Vagina (tissue), 2 donors: Measurements from ENCODE around the gene PRDM1. TPM values are rescaled to one million over a fixed set of nuclear protein-coding genes. Genes with fewer than 3 reads are reported as not detected.

Experiments used
- DNase-seq, 2 donors: peaks; one replicate each; pipeline ENCODE4 v3.0.0-alpha.2; 2017; ENCODE audit errors: extremely low spot score in 2 of 2
- H3K27ac ChIP-seq: fragments of 200-600 bp; sonication (generic); one replicate; pipeline ENCODE4 v1.5.1; 2019
- H3K27me3 ChIP-seq: fragments of 200-600 bp; sonication (generic); one replicate; pipeline ENCODE4 v1.5.1; 2019
- H3K36me3 ChIP-seq, 2 donors: fragments of 200-600 bp; sonication (generic); one replicate each; pipeline ENCODE4 v1.5.1; 2017 to 2019
- H3K4me1 ChIP-seq: fragments of 200-600 bp; sonication (generic); one replicate; pipeline ENCODE4 v1.5.1; 2019
- H3K4me3 ChIP-seq, 2 donors: fragments of 200-600 bp; sonication (generic); 1 replicate in 1 of 2; 2 replicates in 1 of 2; pipeline ENCODE4 v1.5.1; 2016 to 2019
- H3K9me3 ChIP-seq: fragments of 200-600 bp; sonication (generic); one replicate; pipeline ENCODE4 v1.5.1; 2019
- POLR2A ChIP-seq, 2 donors: fragments of 450-650 bp; IDR thresholded peaks; one replicate each; pipeline ENCODE4 v1.6.1; 2017; ENCODE audit warnings: antibody characterized with exemption in 2 of 2, mild to moderate bottlenecking in 2 of 2, moderate library complexity in 2 of 2
- POLR2AphosphoS5 ChIP-seq, 2 donors: sonication (generic); formaldehyde crosslinking; IDR thresholded peaks; one replicate each; pipeline ENCODE4 v1.9.0; 2017; ENCODE audit warnings: antibody characterized with exemption in 2 of 2, mild to moderate bottlenecking in 2 of 2, low read depth in 1 of 2; ENCODE audit not compliant: insufficient read depth in 1 of 2
- intact Hi-C: fragments of 100-400 bp; cut with DNase I; formaldehyde crosslinking; loops from one replicate; pipeline ENCODE4 v1.15.1; 2023
- total RNA-seq: library from RNA; depleted of rRNA; stranded (reverse); fragments of >200 nt; gene quantifications from one replicate; pipeline ENCODE4 v1.2.3, GENCODE V29; 2016
- TF ChIP-seq, protein P1 (sequence below), 3 experiments: fragments of 450-650 bp in 2 of 3; fragments of 200-600 bp in 1 of 3; sonication (generic) in 1 of 3; IDR thresholded peaks; one replicate each; pipeline ENCODE4 v1.5.1; 2017 to 2019; ENCODE audit warnings: antibody characterized with exemption in 3 of 3, mild to moderate bottlenecking in 2 of 3, moderate library complexity in 2 of 3

Gene PRDM1
- total RNA-seq, 1 donor from 2014 or later = 27.0 TPM

DNA sequence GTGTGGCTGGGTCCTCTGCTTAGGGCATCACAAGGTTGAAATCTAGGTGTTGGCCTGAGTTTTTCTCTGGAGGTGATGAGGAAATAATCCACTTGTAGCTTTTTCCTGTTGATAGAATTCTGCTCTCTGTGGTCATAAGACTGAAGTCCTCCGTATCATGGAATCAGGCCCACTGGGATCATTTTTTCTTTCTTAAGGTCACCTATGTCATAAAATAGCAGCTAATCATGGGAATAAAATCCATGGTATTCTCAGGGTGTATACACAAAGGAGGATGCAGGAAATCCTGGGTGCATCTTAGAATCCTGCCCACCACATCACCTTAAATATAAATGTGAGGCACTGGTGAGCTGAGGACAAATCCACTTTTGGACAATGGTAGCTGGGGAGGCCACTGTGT, 72.7 kb downstream of the PRDM1 start:
- no peak overlapping the region for H3K27ac ChIP-seq
- no peaks in the 10 kb centered on the region for H3K27me3 ChIP-seq
- intact Hi-C loops = no loop called here
- no peak for DNase-seq
- no peak overlapping the region for H3K4me3 ChIP-seq
- no peaks in the 10 kb centered on the region for H3K9me3 ChIP-seq
- no peaks in the 10 kb centered on the region for H3K36me3 ChIP-seq
- TF ChIP-seq, protein P1, sequence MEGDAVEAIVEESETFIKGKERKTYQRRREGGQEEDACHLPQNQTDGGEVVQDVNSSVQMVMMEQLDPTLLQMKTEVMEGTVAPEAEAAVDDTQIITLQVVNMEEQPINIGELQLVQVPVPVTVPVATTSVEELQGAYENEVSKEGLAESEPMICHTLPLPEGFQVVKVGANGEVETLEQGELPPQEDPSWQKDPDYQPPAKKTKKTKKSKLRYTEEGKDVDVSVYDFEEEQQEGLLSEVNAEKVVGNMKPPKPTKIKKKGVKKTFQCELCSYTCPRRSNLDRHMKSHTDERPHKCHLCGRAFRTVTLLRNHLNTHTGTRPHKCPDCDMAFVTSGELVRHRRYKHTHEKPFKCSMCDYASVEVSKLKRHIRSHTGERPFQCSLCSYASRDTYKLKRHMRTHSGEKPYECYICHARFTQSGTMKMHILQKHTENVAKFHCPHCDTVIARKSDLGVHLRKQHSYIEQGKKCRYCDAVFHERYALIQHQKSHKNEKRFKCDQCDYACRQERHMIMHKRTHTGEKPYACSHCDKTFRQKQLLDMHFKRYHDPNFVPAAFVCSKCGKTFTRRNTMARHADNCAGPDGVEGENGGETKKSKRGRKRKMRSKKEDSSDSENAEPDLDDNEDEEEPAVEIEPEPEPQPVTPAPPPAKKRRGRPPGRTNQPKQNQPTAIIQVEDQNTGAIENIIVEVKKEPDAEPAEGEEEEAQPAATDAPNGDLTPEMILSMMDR (IDR thresholded peaks at IDR 0.05) = no peak
- TF ChIP-seq POLR2AphosphoS5 (IDR thresholded peaks at IDR 0.05; ENCODE audit: insufficient read depth in 1 of 2, low read depth in 1 of 2) (no peak), POLR2A (IDR thresholded peaks at IDR 0.05) (no peak)
- H3K4me1 ChIP-seq = no peaks in the 10 kb centered on the region

Other genes with a start within 250 kb of the PRDM1 start
- 37.1 TPM for gene ATG5, start 239.4 kb downstream of the PRDM1 start, total RNA-seq